ENCODE measurements around the gene PPP6R2.

DNA sequence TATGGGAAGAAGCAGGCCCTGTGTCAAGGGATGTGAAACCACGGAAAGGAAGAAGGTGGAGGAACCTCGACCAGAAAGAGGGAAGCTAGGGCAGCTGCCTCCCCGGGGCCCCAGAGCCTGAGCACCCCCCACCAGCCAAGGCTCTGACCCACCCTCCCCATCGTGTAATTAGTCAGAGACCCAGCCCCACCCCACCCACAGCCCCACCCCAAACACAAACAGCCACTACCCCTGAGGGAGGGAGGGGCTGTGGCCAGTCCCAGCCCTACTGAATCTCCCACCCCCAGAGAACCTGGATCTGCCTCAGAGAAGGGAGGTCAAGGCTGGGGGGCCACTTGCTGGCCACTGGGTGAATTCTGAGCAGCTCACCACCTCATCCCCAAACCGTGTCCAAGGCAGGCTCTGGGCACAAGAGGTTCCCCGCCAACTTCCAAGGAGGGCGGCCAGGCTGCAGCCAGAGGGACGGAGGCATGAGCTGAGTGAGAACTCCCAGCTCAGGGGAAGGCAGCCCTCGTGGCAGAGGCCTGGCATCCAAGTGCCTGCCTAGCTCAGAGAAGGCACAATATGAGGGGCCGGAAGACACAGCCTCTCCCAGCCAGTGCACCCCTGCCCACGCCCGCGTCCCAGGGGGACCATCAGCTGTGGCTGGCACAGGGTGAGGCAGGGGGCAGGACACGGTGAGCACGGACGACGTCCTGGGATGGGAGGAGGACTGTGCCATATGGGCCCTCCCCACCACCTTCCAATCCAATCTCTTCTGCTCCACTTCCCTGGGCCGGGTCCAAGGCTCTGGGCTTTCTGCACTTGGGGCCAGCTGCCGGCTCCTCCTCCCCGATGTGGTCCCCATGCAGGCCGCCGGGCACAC is 38.4 kb upstream of the PPP6R2 start:
- TF ChIP-seq, protein P1, sequence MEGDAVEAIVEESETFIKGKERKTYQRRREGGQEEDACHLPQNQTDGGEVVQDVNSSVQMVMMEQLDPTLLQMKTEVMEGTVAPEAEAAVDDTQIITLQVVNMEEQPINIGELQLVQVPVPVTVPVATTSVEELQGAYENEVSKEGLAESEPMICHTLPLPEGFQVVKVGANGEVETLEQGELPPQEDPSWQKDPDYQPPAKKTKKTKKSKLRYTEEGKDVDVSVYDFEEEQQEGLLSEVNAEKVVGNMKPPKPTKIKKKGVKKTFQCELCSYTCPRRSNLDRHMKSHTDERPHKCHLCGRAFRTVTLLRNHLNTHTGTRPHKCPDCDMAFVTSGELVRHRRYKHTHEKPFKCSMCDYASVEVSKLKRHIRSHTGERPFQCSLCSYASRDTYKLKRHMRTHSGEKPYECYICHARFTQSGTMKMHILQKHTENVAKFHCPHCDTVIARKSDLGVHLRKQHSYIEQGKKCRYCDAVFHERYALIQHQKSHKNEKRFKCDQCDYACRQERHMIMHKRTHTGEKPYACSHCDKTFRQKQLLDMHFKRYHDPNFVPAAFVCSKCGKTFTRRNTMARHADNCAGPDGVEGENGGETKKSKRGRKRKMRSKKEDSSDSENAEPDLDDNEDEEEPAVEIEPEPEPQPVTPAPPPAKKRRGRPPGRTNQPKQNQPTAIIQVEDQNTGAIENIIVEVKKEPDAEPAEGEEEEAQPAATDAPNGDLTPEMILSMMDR (IDR thresholded peaks at IDR 0.05; ENCODE audit: low read depth, low read length, poor library complexity, severe bottlenecking) = no peak
- TF ChIP-seq EZH2phosphoT487 (IDR thresholded peaks at IDR 0.05; ENCODE audit: borderline replicate concordance, low read length) = no peak

All from DOHH2 (cell line).